ENCODE results near the gene TRAF3IP1. TPM values are rescaled to one million over a fixed set of nuclear protein-coding genes. Genes with fewer than 3 reads are reported as not detected.
"Not testable (repeated sequence)": the region's sequence is repeated elsewhere in the genome, so short reads cannot be mapped to it uniquely, and the experiment has no call there.

The TRAF3IP1 gene
- total and polyA plus RNA-seq, 5 donors, result 6.3 to 19.9 (median 16.9) TPM

DNA sequence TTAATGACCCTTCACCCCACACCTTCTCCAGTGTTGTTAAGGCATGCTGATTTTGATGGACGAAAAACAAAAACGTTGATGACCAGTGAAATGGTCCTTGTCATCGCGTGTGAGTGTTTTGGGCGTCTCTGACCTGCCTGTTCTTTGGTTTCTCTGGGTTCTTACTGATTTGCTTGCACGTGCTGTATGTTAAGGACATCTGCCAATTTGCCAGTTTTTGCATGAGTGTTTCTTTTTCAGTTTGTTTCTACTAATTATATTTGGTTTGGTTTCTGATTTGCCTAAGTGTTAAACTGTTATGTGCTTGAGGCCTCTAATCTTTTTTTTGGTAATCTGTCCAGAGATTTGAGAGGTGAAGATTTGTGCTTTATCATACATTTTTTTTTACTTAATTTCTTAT, 14.6 kb downstream of the TRAF3IP1 start:
- Histone ChIP-seq H3K27me3 (ENCODE audit: control insufficient read depth, insufficient read depth) (no peaks in the 10 kb centered on the region), H3K27ac (ENCODE audit: low read length) (no peak overlapping the region), H3K9me3 (ENCODE audit: control insufficient read depth, low read length) (no peaks in the 10 kb centered on the region), H3K4me3 (ENCODE audit: low read length) (no peak overlapping the region), H3K4me1 (ENCODE audit: control insufficient read depth, insufficient read depth, low read length) (no peaks in the 10 kb centered on the region)
- DNase-seq (no peak), ATAC-seq (no peak)
- WGBS, result 80% methylated on average over 6 of the region's 6 CpGs
- intact Hi-C loops (cut with DNase I), result no loop called here

DNA sequence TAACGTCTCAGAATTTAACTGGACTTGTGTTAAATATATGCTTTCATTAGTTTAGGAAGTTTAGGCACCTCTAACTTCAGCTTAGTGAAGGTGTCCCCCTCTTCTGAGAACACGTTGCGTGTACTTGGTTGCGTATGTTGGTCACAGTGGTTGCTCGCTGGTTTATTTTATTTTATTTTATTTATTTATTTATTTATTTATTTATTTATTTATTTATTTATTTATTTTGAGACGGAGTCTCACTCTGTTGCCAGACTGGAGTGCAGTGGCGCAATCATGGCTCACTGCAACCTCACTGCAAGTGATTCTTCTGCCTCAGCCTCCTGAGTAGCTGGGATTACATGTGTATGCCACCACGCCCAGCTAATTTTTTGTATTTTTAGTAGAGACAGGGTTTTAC, 15.3 kb downstream of the TRAF3IP1 start:
- DNase-seq; ATAC-seq; H3K4me1 ChIP-seq (ENCODE audit: control insufficient read depth, insufficient read depth, low read length); H3K9me3 ChIP-seq (ENCODE audit: control insufficient read depth, low read length); H3K4me3 ChIP-seq (ENCODE audit: low read length); H3K27me3 ChIP-seq (ENCODE audit: control insufficient read depth, insufficient read depth); intact Hi-C loops (cut with DNase I); H3K27ac ChIP-seq (ENCODE audit: low read length): not testable (repeated sequence)
- 96% methylated on average over 8 of the region's 8 CpGs for WGBS

DNA sequence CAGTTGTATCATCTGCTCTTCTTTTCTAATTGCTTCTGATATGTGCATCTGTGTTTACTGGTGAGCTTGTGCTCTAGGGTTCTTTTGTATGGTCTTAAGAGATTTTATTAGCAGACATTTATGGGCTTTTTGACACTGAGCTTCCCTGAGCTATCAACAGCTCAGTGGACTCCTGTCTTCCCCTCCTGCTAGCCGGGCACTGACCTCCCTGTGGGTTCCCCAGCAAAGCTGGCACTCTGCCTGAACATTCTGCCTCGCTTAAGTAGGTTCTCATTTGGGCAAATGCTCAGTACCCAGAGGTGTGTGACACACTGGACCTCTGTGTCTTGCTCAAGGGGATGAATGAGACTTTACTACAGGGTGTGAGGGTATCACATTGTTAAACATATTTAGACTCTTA, 15.8 kb downstream of the TRAF3IP1 start:
- Histone ChIP-seq H3K4me3 (ENCODE audit: low read length) (no peak overlapping the region), H3K27ac (ENCODE audit: low read length) (no peak overlapping the region), H3K4me1 (ENCODE audit: control insufficient read depth, insufficient read depth, low read length) (no peaks in the 10 kb centered on the region), H3K9me3 (ENCODE audit: control insufficient read depth, low read length) (no peaks in the 10 kb centered on the region), H3K27me3 (ENCODE audit: control insufficient read depth, insufficient read depth) (no peaks in the 10 kb centered on the region)
- WGBS, result 65% methylated on average over 2 of the region's 2 CpGs
- DNase-seq, result peak; percentile 34 to 72 (median 70)
- peak; percentile 56 to 57 for ATAC-seq
- intact Hi-C loops (cut with DNase I), result no loop called here

DNA sequence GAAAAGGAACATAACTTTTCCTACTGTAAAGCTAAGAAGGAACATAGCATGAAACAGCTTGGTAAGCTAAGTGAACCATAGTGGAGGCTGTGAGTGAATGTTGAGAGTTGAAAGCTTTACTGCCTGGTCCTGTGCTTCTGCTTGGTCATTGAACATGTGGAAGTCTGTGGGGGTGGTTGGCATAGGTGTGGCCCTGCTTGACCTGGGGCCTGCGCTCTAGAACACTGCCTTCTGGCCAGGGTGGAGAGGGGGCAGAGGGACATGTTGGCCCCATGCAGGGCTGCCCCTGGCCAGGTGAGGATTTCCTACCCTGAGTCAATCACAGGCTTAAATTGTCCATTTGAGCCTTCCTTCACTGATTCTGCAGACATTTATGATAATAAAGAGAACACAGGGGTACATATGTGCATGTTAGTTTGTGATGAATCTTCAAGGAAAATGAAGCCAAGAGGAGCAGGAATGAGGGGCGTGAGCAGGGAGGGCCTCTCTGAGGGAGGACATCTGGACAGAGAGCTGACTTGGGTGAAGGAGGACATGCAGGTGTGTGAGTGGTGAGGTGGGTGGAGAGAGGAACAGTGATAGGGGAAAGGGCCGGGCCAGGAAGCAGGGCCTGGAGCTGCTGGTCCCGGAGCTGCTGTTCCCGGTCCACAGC, 16.6 kb downstream of the TRAF3IP1 start:
- Histone ChIP-seq H3K27ac (ENCODE audit: low read length) (no peak overlapping the region), H3K4me3 (ENCODE audit: low read length) (no peak overlapping the region), H3K4me1 (ENCODE audit: control insufficient read depth, insufficient read depth, low read length) (no peaks in the 10 kb centered on the region), H3K27me3 (ENCODE audit: control insufficient read depth, insufficient read depth) (no peaks in the 10 kb centered on the region), H3K9me3 (ENCODE audit: control insufficient read depth, low read length) (no peaks in the 10 kb centered on the region)
- ATAC-seq (no peak), DNase-seq (no peak)
- intact Hi-C loops (cut with DNase I), result no loop called here
- 92% methylated on average over 5 of the region's 5 CpGs for WGBS

DNA sequence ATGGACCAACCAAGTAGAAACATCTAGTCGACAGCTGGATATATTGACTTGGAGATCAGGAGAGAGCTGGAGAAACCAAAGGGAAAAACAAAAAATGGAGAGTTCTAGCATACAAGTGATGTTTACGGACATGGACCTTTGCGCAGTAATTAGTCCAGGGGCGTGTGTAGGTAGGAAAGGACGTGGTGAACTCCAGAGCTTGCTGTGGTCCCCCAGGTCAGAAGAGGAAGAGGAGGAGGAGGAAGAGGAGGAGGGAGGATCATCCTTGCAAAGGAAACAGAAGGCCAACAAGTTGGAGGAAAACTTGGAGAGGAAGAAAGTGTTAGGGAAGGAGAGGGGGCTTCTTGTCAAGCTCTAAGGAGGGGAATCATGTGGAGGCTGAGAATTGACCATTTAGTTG, 17.5 kb downstream of the TRAF3IP1 start:
- no peaks in the 10 kb centered on the region for H3K27me3 ChIP-seq (ENCODE audit: control insufficient read depth, insufficient read depth)
- no peaks in the 10 kb centered on the region for H3K4me1 ChIP-seq (ENCODE audit: control insufficient read depth, insufficient read depth, low read length)
- no peaks in the 10 kb centered on the region for H3K9me3 ChIP-seq (ENCODE audit: control insufficient read depth, low read length)
- DNase-seq (no peak), ATAC-seq (no peak)
- H3K27ac ChIP-seq (ENCODE audit: low read length), result no peak overlapping the region
- H3K4me3 ChIP-seq (ENCODE audit: low read length), result no peak overlapping the region
- intact Hi-C loops (cut with DNase I), result no loop called here
- WGBS, result 80% methylated on average over 5 of the region's 5 CpGs

DNA sequence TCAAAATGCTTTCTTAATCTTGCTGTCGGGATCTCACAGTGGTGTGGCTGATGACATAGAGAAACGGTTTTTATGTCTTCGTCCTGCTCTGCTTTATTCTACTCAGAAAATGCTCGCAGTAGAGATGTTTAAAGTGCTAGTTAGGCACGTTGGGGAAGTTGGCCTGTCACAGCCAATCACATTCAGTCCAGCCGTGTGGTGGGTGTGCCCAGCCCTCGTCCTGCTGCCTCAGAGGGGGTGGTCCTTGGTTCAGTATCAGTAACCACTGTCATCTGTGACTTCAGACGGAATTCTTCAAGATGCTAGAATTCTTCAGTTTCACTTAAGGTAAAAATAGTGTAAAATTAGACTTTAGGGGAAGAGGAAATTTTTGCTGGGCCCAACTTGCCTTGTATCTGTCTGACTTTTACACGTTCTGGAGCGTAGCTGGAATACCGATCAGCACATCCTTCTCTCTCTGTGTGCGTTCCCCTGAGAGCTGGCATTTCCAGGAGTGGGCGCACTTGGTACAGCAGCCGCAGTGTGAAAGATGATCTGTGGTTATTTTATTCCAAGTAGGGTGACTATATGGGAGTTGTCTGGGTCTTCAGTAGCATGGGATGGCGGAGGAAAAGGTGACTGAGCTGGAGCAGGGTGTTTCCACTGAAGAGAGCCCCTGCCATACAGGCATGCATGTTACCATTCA, 18.5 kb downstream of the TRAF3IP1 start:
- Histone ChIP-seq H3K27me3 (ENCODE audit: control insufficient read depth, insufficient read depth) (no peaks in the 10 kb centered on the region), H3K4me1 (ENCODE audit: control insufficient read depth, insufficient read depth, low read length) (no peaks in the 10 kb centered on the region), H3K9me3 (ENCODE audit: control insufficient read depth, low read length) (no peaks in the 10 kb centered on the region), H3K4me3 (ENCODE audit: low read length) (no peak overlapping the region), H3K27ac (ENCODE audit: low read length) (no peak overlapping the region)
- no peak for ATAC-seq
- 81% methylated on average over 15 of the region's 15 CpGs for WGBS
- intact Hi-C loops (cut with DNase I), result no loop called here
- no peak for DNase-seq

DNA sequence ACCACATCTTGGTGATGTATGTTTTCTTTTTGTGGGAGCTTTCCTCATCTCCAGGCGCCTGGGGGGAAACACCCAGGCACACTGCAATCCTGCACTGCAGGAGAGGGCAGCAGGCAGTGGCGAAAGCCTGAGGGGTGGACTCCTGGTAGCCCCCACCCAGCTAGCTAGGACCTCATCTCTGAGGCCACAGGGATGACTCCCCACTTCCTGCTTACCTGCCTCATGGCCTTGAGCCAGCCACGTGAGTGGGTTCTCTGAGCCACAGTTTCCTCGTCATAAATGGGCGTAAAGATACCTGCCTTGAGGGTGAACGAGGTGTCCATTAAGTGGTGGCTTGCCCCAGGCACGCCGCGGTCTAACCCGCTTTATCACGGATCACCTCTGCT, 19.1 kb downstream of the TRAF3IP1 start:
- WGBS, result 91% methylated on average over 11 of the region's 11 CpGs
- Histone ChIP-seq H3K4me1 (ENCODE audit: control insufficient read depth, insufficient read depth, low read length) (no peaks in the 10 kb centered on the region), H3K4me3 (ENCODE audit: low read length) (no peak overlapping the region), H3K9me3 (ENCODE audit: control insufficient read depth, low read length) (no peaks in the 10 kb centered on the region), H3K27me3 (ENCODE audit: control insufficient read depth, insufficient read depth) (no peaks in the 10 kb centered on the region), H3K27ac (ENCODE audit: low read length) (no peak overlapping the region)
- ATAC-seq, result no peak
- no peak for DNase-seq
- intact Hi-C loops (cut with DNase I), result no loop called here

DNA sequence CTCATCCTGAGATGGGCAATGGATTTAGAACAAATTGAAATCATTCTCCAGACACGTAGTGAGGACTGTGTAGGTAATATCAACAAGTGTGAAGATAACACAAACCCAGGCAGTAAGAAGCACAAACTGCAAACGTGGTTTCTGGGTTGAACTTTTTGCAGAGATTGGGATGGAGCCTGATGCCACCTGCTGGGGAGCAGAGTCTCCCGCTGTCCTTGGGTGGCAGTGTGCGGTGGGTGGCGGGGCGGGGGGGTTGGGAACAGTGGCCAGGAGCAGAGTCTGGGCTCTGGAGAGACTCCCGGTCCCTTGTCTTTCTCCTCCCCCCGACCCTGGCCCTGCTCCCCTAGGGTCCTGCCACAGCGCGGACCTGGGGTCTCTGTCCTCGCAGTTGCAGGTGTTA, 19.5 kb downstream of the TRAF3IP1 start:
- DNase-seq (no peak), ATAC-seq (peak; percentile 12 to 39)
- Histone ChIP-seq H3K4me3 (ENCODE audit: low read length) (no peak overlapping the region), H3K27me3 (ENCODE audit: control insufficient read depth, insufficient read depth) (no peaks in the 10 kb centered on the region), H3K27ac (ENCODE audit: low read length) (no peak overlapping the region), H3K9me3 (ENCODE audit: control insufficient read depth, low read length) (no peaks in the 10 kb centered on the region), H3K4me1 (ENCODE audit: control insufficient read depth, insufficient read depth, low read length) (no peaks in the 10 kb centered on the region)
- WGBS, result 79% methylated on average over 11 of the region's 11 CpGs
- intact Hi-C loops (cut with DNase I), result no loop called here

DNA sequence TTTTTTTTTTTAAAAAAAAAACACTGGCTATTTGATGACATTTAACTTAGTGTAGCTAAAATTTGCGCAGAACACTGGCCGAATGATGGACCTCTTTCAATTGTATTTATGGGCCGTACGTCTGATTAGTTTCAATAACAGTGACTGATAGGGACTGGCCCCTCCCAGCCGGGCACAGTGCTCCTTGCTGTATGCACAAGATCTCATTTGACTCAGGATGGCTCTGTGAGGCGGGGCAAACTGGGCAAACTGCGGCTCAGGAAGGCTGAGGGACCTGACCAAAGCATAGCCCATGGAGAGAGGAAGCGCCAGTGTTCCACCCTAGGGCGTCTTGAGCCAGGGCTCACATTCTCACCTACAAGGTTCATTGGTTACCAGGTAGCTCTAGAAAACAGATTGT, 21.2 kb downstream of the TRAF3IP1 start:
- no peak for ATAC-seq
- Histone ChIP-seq H3K27ac (ENCODE audit: low read length) (no peak overlapping the region), H3K4me3 (ENCODE audit: low read length) (no peak overlapping the region), H3K4me1 (ENCODE audit: control insufficient read depth, insufficient read depth, low read length) (no peaks in the 10 kb centered on the region), H3K9me3 (ENCODE audit: control insufficient read depth, low read length) (no peaks in the 10 kb centered on the region), H3K27me3 (ENCODE audit: control insufficient read depth, insufficient read depth) (no peaks in the 10 kb centered on the region)
- 93% methylated on average over 9 of the region's 9 CpGs for WGBS
- DNase-seq, result no peak
- intact Hi-C loops (cut with DNase I), result no loop called here

DNA sequence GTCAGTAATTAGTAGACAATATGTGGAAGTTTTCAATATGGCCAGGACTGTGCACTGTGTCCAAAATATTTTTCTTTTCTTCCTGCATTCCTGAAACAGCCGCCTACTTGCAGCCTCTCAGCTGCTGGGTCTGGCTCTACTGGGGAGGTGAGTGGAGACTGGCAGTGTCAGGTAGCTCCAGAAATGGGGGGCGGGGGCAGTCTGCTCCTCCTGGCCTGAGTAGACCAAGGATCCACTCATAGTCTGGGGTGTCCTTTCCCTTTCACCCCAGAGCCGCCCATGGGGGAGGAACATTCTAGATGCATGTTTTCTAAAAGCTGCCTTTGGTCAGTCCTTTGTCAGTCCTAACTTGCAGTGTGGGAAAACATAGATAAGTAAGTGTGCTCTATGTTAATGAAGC, 23.7 kb downstream of the TRAF3IP1 start:
- Histone ChIP-seq H3K27ac (ENCODE audit: low read length) (no peak overlapping the region), H3K4me1 (ENCODE audit: control insufficient read depth, insufficient read depth, low read length) (no peaks in the 10 kb centered on the region), H3K27me3 (ENCODE audit: control insufficient read depth, insufficient read depth) (no peaks in the 10 kb centered on the region), H3K9me3 (ENCODE audit: control insufficient read depth, low read length) (no peaks in the 10 kb centered on the region), H3K4me3 (ENCODE audit: low read length) (no peak overlapping the region)
- intact Hi-C loops (cut with DNase I), result no loop called here
- 85% methylated on average over 3 of the region's 3 CpGs for WGBS
- no peak for DNase-seq
- ATAC-seq, result no peak

DNA sequence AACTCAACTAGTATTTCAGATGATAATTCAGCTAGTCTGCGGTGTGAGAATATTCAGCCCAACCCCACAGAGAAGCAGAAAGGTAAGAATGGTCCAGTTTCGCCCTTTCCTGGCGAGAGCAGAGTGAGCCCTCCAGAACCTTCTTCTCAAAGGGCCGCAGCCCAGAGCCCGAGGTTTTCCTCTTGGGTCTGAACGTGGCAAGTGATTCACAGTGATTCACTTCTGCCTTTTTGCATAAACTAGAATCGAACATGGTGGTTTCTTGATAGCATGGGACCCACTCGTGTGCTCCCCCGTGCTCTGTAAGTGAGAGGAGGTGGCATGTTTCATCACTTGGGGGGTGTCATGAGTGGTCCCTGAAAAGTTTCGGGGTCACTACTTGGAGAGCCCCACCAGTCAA, 24.2 kb downstream of the TRAF3IP1 start:
- WGBS, result 92% methylated on average over 10 of the region's 10 CpGs
- intact Hi-C loops (cut with DNase I), result no loop called here
- Histone ChIP-seq H3K4me1 (ENCODE audit: control insufficient read depth, insufficient read depth, low read length) (no peaks in the 10 kb centered on the region), H3K27me3 (ENCODE audit: control insufficient read depth, insufficient read depth) (no peaks in the 10 kb centered on the region), H3K9me3 (ENCODE audit: control insufficient read depth, low read length) (no peaks in the 10 kb centered on the region), H3K27ac (ENCODE audit: low read length) (no peak overlapping the region), H3K4me3 (ENCODE audit: low read length) (no peak overlapping the region)
- no peak for ATAC-seq
- DNase-seq, result no peak

All from right cardiac atrium (tissue), 5 donors.